Spleen (tissue), 7 donors: Measurements from ENCODE around the gene EPS8L3.

Source experiments
- CTCF ChIP-seq, 11 experiments: fragments of 200-600 bp in 7 of 11; fragments of 450-650 bp in 4 of 11; sonication (generic) in 4 of 11; IDR thresholded peaks in 8 of 11; conservative IDR thresholded peaks in 3 of 11; 1 replicate in 7 of 11; 2 replicates in 4 of 11; pipeline versions ENCODE4 v1.4.0 to v1.8.0; 2016 to 2021; ENCODE audit warnings: antibody characterized with exemption in 11 of 11, inconsistent platforms in 4 of 11, mild to moderate bottlenecking in 1 of 11
- POLR2AphosphoS5 ChIP-seq, 3 donors: sonication (generic); formaldehyde crosslinking; IDR thresholded peaks; one replicate each; pipeline ENCODE4 v1.5.1; 2017; ENCODE audit warnings: antibody characterized with exemption in 3 of 3
- donor health status: DM: no; HTN: no; CAD: no; lungs with moderate emphysema.
- donor health status: DM: no; HTN: no; CAD: no.
- donor health status: DM: no; HTN: no; CAD: no.

GRCh38 chr1:109771712-109772657 is 8.3 kb upstream of the EPS8L3 start:
- TF ChIP-seq CTCF (IDR thresholded peaks at IDR 0.05 in 8 of 11, conservative IDR thresholded peaks at IDR 0.05 in 3 of 11) (no peak), POLR2AphosphoS5 (IDR thresholded peaks at IDR 0.05) (no peak)
